Type B pancreatic cell (in vitro differentiated cells): ENCODE measurements around the gene DNAH17. TPM values are rescaled to one million over a fixed set of nuclear protein-coding genes. Genes with fewer than 3 reads are reported as not detected.
A peak's percentile ranks its signal among the peaks of the same experiment; 100 is the strongest.

ENCODE experiments used
- DNase-seq: peaks from one replicate; pipeline ENCODE4 v3.0.0; 2021; ENCODE audit warnings: mixed read lengths; ENCODE audit not compliant: unreplicated experiment; ENCODE audit errors: extremely low spot score
- H3K27ac Mint-ChIP-seq: 2 replicates; pipeline ENCODE4 v1.8.0; 2021; ENCODE audit warnings: mild to moderate bottlenecking, mixed read lengths
- H3K27me3 Mint-ChIP-seq: 2 replicates; pipeline ENCODE4 v1.8.0; 2021; ENCODE audit warnings: mixed read lengths
- H3K36me3 Mint-ChIP-seq: 2 replicates; pipeline ENCODE4 v1.8.0; 2021; ENCODE audit warnings: mixed read lengths
- H3K4me1 Mint-ChIP-seq: one replicate; pipeline ENCODE4 v1.8.0; 2021; ENCODE audit warnings: mixed read lengths; ENCODE audit not compliant: unreplicated experiment
- H3K4me3 Mint-ChIP-seq: 2 replicates; pipeline ENCODE4 v1.8.0; 2021; ENCODE audit warnings: mild to moderate bottlenecking, mixed read lengths
- H3K9me3 Mint-ChIP-seq: 2 replicates; pipeline ENCODE4 v1.8.0; 2021; ENCODE audit warnings: mixed read lengths
- CTCF ChIP-seq: fragments of 200-600 bp; sonication (generic); conservative IDR thresholded peaks from 2 replicates; pipeline ENCODE4 v1.5.0; 2021; ENCODE audit warnings: antibody characterized with exemption, mild to moderate bottlenecking
- total RNA-seq: library from RNA; stranded (reverse); gene quantifications from 2 replicates; pipeline ENCODE4 v1.2.1, GENCODE V29; 2021; ENCODE audit warnings: low replicate concordance

DNAH17 gene
- total RNA-seq, 1 donor from 2014 or later, result 0.07 TPM

- Mint-ChIP-seq H3K9me3 (no peaks in the 10 kb centered on the region), H3K27me3 (no peaks in the 10 kb centered on the region), H3K36me3 (peaks cover 4% of the 10 kb centered on the region), H3K27ac (peak overlapping the region; percentile 36), H3K4me3 (no peak overlapping the region), H3K4me1 (peaks cover 23% of the 10 kb centered on the region)
- DNase-seq, result no peak
- no peak for TF ChIP-seq CTCF
Observed at GRCh38 chr17:78408476-78409050, 168.6 kb downstream of the DNAH17 start.

- Mint-ChIP-seq H3K27ac (peak overlapping the region; percentile 36), H3K27me3 (no peaks in the 10 kb centered on the region), H3K4me1 (peaks cover 21% of the 10 kb centered on the region), H3K4me3 (no peak overlapping the region), H3K9me3 (no peaks in the 10 kb centered on the region), H3K36me3 (peaks cover 4% of the 10 kb centered on the region)
- TF ChIP-seq CTCF, result no peak
- no peak for DNase-seq
Observed at GRCh38 chr17:78407387-78408000, 169.7 kb downstream of the DNAH17 start.

DNA sequence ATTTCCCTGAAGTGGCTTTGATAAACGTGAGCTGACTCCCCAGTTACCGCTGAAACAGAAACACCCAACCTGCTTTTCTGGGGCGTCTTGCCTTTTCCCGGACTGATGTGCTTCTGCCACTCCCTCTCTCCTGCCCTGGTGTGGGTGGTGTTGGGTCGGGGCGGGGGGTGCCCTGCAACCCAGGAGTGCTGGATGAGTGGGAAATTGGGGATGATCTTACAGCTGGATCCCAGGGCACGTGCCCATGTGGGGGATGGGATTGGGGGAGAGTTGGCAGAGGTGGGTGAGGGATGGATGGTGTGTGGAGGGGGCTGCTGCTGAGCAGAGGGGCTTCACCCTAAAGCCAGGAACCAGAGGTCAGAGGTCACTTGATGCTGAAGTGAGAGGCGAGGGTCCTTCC lies 170.3 kb downstream of the DNAH17 start:
- Mint-ChIP-seq H3K36me3 (peaks cover 8% of the 10 kb centered on the region), H3K27me3 (no peaks in the 10 kb centered on the region), H3K4me3 (no peak overlapping the region), H3K9me3 (no peaks in the 10 kb centered on the region), H3K4me1 (peaks cover 17% of the 10 kb centered on the region), H3K27ac (no peak overlapping the region)
- no peak for DNase-seq
- no peak for TF ChIP-seq CTCF

DNA sequence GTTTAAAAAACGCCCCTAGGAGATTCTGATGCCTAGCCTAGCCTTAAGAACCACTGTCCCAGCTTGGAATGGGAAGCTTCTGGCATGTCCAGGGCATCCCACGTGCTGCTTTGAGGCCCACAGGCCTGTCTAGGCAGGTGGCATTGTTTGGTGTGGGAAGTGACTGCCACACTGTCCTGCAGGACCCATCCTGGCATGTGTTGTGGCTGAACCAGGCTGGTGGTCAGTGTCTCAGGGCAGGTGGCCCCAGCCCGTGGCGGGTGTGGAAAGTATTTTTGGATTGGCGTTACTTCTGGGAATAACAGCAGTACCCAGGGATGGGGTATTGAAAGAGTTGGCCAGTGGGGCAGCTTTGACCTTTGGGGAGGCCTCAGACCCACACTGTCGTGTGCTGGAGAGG lies 170.8 kb downstream of the DNAH17 start:
- TF ChIP-seq CTCF, result no peak
- Mint-ChIP-seq H3K9me3 (no peaks in the 10 kb centered on the region), H3K4me3 (no peak overlapping the region), H3K27ac (no peak overlapping the region), H3K36me3 (peaks cover 12% of the 10 kb centered on the region), H3K27me3 (no peaks in the 10 kb centered on the region), H3K4me1 (peaks cover 13% of the 10 kb centered on the region)
- DNase-seq, result no peak

GRCh38 chr17:78403822-78404221 lies 173.4 kb downstream of the DNAH17 start:
- no peak for TF ChIP-seq CTCF
- Mint-ChIP-seq H3K9me3 (no peaks in the 10 kb centered on the region), H3K27me3 (no peaks in the 10 kb centered on the region), H3K27ac (no peak overlapping the region), H3K36me3 (peaks cover 17% of the 10 kb centered on the region), H3K4me1 (peaks cover 6% of the 10 kb centered on the region), H3K4me3 (no peak overlapping the region)
- no peak for DNase-seq
